NCI-H345 treated with DMSO at 0.1 percent for 48 hours (cell line): ENCODE measurements around the gene NTRK2.

Experiments
- DNase-seq: peaks from one replicate; lab custom pipeline; 2025; ENCODE audit not compliant: unreplicated experiment; lab: John Stamatoyannopoulos, UW

Gene NTRK2

DNA sequence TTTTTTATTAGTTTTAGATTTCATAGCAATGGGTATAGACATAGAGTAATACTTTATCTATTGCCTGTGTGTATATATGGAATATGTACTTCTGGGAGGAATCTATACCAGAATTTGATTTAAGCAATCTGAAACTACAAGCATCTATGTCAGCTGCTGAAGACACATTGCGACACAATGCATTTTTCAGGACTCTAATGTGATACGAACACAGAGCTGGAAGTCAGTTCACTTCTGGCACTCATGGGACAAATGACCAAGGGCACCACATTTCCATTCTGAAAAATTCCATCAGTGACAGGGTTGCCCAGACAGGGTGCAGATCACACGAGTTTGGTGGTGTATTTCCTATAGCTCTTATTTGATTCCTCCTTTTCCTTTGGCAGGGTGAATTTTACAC lies 259.5 kb downstream of the NTRK2 start:
- no peak for DNase-seq

DNA sequence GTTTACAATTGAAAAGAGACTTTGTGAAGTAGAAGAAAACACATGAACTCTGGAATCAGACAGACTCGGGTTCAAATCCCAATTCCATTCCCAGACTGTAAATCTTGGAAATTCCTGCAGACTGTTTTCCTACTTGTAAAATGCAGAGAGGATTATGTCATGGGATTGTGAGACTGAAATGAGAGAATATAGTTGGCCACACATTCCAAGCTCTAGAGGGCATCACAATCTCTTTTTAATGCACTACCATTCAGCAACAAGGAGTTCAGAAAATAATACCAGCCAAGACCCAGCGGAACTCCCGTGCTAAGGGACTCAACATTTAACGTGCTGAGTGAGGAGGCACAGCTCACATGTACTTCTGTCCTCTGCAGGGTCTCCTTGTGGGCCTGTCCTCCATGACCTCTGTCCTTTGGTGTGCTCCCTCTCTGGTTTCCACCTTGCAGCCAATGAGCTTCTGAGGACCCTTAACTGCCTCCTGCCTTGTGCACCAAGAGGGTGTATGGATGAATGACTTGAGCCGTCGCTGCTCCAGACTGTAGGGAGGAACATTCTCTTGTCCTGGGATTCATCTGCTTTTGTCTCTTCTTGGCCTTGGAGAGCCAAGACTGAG lies 263.5 kb downstream of the NTRK2 start:
- no peak for DNase-seq

DNA sequence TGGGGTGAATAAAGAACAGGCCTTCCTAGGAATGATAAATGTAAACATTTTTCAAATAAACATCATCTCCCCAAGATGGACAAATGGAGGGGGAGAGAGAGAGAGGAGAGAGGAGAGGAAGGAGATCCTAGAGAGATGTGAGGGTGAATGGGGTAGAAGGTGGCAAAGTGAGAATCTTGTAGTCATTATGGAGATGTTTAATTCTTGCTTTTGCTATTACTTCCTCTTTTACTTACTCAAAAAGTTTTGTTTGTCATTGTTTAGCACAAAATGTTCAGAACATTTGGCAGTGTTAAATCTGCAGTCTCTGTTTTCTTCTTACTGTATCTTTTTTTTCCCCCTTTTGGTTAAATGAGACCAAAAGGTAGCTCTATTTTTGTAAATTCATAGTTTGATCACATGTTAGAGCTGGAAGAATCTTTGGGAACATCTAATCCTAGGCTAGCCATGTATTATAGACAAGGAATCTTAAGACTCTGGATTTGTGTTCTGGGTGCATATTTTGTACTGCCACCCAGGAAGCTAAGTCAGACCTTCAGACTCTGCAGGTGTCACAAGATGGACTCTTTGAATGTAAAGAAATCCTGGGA lies 266.1 kb downstream of the NTRK2 start:
- DNase-seq, result no peak

DNA sequence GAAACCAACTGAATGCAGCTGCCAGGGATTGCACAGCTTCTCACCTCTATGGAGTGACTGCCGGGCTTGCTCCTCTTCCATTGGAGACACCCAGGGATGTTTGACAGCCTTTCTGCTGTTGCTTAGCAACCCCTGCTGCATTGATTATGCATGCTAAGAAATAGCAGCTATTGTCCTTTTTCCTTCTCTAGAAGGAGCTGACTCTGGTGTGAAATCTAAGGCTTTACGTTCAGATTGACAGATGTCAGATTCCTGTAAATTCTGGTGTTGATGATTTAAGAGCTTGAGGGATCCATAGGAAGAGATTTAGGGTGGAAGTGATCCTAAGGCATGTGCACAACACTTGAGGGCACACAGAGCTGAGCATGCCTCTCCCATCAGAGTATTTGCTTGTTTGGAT lies 267.7 kb downstream of the NTRK2 start:
- DNase-seq, result no peak

DNA sequence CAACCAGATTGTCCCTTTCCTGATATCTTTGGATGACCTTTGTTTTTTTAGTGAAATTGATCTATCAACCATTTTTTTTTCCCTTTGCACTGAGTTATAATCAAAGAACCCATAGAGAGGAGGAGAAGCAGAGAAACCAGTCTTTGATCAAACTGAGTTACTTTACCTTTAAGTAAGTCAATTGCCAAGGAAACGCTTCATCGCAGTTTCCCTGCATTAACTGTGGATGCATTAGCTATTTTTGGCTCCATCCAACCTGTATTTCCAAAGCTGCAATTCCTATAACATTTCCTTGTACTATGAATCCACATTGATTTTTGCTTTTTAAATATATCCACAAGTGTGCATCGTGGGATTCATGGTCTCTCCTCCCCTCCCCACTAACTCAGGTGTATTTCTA lies 268.1 kb downstream of the NTRK2 start:
- no peak for DNase-seq

DNA sequence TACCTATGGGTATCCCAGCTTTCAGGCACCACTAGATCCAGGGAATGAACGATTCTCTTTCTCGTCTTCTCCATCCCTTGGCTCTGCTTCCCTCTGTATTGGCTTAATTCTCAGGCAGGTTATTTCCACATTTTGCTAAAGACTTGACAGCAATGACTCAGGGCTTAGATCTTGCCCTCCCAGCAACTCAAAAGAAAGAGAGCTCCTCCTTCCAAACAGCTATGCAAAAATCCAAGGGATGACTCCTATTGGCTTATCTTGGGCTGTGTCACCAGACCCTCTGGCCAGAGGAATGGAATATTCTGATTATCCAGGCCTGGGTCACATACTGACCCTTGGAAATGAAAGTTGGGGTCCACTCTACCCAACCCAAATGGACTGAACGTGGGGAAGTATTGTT lies 270.2 kb downstream of the NTRK2 start:
- no peak for DNase-seq

DNA sequence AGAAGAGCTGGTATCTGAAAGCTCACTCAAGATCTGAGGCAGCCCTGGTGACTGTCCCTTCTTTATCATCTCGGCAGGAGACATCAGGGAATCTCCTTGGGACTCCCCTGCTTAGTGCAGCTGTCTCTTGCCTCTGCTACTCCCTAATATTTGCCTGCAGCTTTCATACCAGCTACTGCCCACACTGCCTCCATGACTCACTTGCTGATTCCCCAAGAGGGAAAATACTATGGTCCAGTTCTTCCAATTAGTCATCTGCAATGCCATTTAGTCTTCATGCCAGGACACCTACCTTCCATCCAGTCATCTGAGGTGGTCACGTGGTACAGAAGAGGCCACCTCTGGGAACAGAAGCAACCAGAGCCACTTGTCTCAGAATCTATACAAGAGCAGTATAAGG lies 270.8 kb downstream of the NTRK2 start:
- DNase-seq, result no peak

DNA sequence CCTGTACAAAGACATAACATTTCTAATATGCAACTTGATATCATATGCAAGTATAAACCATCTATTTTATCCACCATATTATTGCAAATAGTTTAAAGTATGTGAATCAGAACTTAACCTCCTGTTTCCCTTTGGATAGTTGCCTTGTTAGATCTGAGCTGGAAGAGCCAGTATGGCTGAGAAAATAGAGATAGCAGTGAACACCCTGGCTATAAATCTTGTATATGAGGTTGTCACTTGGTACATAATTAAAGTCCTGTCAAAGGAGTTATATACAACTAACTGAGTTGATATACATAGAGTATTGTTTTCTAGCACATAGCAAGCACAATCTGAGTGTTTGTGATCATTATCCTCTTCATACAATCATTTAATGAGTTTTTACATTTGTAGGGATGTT lies 272.3 kb downstream of the NTRK2 start:
- no peak for DNase-seq

DNA sequence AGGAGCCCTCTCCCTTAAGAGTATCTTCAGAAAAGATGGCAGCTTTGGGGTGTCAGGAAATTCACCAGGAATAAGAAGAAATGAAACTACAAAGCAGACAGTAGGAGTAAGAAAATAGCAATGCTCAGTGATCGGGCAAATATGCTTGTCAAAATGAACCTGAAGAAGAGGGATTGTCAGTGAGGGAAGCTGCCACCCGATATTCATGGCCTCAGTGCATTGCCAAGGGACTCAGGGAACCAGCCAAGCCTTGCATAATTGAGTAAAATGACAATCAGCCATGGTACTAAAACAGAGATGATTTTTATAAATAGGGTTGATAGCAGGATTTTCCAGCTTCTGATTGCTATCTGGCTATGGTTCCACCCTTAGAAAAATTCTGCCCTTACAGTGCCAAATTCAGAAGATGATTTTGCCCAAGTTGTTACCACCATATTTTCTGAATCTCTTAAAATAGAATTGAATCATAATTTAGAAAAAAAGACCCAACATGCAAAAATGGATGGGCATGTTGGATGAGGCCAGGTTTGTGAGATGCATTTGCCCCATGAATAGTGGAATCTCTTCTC lies 274.0 kb downstream of the NTRK2 start:
- no peak for DNase-seq

DNA sequence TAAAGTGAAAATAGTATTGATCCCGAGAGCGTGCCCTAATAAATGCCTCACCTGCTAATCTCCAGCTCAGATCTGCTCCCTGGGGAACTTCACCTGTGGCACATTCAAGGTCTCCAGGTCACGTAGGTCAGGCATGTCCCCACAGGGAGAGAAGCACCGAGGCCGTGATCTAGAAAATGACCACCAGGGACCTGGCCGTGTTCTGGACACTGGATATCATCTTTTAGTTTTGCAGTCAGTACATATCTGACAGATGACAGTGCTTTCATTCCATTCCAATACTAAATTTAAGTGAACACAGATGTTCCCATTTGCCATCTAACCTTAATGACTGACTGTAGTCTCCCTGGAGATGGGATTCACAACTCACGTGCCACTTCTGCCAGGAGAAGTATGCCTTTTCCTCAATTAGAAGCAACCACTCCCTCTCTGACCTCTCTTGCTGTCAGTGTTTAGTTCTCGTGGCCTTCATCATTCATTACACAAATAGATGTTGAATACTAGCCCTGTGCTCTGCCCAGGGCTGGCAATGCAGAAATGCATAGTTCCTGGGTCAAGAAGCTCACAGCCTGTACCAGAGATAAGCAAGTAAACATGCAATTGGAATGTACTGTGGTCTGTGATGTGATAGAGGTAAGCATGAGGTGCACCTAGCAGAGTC lies 276.5 kb downstream of the NTRK2 start:
- DNase-seq, result no peak

DNA sequence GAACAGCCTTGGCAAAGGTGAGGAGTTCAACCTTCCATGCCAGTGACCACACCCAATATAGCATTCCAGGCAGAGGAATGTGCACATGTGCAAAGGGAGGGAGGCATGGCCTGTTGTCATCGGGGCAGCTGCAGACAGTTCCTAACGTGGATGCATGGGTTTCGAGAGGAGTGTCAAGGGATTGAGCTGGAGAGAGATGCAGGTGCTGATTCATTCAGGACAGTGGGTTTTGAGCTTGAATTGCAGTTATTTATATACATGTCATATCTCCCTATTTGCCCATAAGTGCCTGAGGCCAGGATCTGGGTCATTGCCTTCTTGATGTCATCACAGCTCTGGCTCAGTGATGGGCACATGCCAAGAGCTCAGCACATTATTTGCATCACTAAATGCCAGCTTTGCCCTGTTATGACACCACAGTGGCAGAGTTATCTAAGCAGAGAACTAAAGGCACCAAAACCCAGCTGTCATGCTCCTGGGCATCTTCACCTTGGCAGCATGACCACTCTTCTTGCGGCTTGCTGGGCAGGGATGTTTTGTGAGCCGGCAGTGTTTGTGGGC lies 278.0 kb downstream of the NTRK2 start:
- DNase-seq, result no peak

DNA sequence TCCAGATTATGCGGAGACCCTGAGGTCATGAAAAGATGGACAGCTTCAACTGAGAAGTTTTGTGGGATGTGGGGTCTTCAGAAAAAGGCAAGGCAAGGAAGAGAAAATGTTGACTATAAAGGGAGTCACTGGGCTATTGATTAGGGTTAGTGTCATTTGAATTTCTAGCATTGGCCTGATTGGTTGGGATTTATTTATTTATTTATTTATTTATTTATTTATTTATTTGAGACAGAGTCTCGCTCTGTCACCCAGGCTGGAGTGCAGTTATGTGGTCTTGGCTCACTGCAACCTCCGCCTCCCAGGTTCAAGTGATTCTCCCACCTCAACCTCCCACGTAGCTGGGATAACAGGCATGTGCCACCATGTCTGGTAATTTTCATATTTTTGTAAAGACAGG lies 279.7 kb downstream of the NTRK2 start:
- DNase-seq, result no peak

DNA sequence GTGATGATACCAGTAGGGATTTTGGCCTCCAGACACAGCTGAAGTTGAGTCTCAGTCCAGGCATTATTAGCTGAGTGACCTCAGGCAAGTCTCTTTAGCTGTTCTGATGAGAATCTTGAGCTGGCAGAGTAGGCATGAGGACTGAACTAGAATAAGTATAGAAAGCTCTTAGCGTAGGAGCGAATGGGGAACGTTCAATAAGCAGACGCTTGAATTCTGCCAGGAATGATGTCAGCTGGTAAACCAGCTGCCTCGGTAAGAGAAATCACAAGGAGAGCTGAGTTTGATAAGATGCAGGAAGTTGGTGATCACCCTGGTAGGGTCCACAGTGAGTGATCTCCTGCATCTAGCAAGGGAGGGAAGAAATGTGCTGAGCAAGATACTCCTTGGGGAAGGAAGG lies 280.4 kb downstream of the NTRK2 start:
- no peak for DNase-seq

DNA sequence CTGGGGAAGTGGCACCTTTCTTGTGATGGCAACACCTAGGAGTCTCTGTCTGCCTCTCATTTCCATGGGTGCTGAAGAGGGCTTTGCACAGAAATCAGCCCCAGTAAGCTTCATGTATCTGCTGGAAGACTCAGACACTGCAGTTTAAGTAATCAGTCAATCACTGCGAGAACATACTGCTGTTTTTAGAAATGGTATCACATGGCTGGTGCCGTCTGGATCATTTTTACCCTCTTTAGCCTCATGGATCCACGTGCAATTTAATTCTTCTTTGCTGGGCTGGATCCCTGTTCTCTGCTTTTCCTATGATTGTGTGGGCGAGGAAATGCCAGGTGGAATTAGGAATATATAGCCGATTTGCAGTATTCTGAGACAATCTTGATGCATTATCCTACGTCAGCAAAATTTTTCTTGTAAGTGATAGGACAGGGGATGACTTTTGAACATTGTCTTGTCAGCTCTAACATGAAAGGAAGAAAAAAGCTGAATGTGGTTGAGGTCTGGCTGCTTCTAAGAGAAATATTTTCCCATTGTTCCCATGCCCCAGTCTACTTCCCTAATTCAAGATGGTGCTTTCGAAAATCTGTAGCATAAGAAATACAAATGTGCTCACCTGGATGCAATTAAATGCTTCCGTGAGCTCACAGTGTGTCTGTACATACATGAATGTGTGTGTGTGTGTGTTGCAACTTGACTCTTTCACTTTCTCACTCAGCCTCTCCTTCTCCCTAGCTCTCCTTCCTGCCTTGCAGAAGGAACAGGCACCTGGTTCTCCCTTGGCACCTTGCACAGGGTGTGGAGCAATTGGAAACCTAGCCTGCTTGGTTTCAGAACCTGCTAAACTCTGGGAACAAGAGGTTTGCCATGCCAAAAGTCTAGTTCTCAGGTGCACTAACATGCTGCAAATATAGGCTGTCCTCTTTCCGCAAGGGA lies 281.6 kb downstream of the NTRK2 start:
- DNase-seq, result no peak

DNA sequence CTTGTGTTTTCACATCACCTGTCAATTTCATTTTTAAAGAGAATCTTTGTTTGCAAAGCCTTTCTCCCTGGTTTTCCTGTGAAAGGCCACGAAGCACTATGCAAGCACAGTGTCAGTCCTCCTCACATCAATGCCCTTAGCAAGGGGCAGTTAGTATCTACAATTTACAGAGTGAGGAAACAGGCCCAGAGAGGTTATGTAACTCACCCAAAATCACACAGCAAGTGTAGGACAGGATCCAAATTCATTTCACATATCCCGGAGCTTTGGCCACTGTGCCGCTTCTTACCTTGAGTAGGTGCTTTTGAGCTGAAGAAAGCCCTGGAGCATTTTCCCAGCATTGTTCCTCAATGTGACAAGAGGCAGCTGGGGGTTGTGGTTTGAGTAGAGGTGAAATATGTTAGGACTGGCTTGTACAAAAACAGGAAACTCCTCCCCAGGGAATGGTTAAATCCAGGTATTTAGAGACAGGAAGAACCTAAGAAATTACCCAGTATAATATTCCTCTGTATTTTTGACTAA lies 283.8 kb downstream of the NTRK2 start:
- DNase-seq, result no peak

DNA sequence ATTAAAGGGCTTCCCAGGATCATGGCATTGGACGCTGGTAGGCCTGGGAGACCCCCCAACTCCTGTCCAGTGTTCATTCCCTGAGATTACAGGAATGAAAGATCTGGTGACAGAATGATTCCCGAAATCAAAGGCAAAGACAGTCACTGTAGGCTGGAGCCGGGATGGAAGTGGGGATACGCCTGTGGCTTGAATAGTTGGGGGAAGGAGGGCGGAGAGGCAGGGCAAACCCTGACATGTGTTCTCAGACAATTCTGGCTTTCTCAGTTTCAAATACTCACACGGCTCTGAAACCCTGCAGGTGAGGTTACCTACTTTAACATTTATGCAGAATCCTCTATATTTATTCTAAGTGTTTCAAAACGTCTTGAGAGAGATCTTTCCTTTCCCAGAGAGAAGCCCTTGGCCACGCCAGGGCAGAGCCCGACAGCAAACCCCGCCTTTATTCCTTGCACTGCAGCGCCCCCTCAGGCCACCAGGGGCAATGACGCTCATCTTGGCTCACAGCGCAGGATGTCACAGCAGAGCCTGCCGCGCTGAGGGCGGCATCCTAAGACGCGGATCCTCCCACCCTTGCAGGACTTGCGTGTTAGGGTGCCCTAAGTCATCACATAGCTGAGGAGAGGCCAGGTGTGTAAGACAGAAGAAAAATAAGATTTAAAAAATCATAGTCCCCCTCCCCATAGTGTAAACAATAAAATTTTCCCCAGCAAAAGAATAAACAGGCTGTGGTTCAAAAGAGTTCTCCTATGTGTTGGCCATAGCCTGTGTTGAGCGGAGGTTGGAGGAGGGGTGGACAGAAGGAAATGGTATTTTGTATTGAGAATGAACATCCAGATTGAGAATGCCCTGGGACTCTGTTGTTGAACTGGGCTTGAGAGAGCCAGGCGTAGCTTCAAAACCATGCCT lies 284.5 kb downstream of the NTRK2 start:
- DNase-seq, result peak; percentile 29

DNA sequence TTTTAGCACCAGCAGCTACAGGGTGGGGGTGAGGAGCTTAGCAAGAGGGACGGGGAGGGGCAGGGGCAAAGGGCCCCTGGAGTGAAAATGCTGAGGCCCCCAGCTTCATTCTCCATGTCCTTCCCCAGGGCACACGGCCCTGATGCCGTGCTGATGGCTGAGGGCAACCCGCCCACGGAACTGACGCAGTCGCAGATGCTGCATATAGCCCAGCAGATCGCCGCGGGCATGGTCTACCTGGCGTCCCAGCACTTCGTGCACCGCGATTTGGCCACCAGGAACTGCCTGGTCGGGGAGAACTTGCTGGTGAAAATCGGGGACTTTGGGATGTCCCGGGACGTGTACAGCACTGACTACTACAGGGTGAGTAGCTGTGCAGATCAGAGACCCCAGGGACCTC lies 285.6 kb downstream of the NTRK2 start:
- DNase-seq, result no peak

DNA sequence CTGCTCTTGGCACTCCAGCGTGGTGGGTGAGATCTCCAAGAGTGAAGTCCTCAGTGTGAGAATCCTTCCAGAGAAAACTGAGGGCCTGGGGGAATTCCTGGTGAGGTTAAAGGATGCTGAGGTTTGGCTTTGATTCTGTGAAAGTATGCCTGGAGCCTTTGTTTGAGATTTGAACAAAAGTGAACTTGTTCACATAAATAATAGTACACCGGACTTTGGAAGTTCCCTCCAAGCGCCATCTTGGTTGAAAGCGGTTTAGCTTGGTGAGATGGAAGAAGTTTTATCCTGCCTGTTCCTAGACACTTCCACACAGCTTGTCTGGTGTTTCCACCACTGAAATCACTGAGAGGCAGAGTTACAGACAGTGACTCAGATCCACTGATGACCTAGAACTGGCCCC lies 286.4 kb downstream of the NTRK2 start:
- DNase-seq, result no peak

DNA sequence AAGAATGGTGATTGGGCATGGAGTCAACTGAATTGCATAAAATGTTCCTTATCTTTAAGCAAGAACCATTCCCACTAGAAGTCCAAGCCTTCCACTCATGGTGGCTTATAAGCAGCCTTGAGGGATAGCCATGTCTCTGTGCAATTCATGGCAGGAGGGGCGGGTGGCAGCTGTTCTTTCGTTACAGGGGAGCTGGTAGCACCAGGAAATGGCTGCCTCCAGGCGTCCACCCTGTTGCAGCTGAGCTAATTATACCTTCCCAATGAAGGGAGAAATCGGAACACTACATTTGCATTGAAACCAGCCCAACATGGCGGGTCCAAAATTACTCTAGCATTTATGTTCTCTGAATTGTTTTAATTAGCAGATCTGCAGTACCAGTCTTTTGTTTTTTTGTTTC lies 289.8 kb downstream of the NTRK2 start:
- DNase-seq, result no peak
